HG02623 (cell line): Measurements from ENCODE around the gene SPDL1.

ENCODE experiments used
- ATAC-seq: cut with Tn5 transposase; IDR thresholded peaks from one replicate; pipeline ENCODE4 v1.9.1; 2021; ENCODE audit warnings: moderate library complexity; ENCODE audit not compliant: unreplicated experiment

SPDL1 gene

GRCh38 chr5:169583424-169584220, at the start of gene SPDL1:
Gene SPDL1 (plus strand): TSS chr5:169583773. CDS start chr5:169588417, 4,644 bp downstream.
- peak; percentile 86 for ATAC-seq

GRCh38 chr5:169534311-169534880, 49.2 kb upstream of the SPDL1 start:
- no peak for ATAC-seq

- ATAC-seq = no peak
Measured at GRCh38 chr5:169534939-169535338, 48.6 kb upstream of the SPDL1 start.

- no peak for ATAC-seq
Measured at GRCh38 chr5:169538944-169539343, 44.6 kb upstream of the SPDL1 start.

- ATAC-seq = no peak
Measured at GRCh38 chr5:169542811-169543210, 40.8 kb upstream of the SPDL1 start.

GRCh38 chr5:169544264-169544950, 39.2 kb upstream of the SPDL1 start:
- no peak for ATAC-seq

GRCh38 chr5:169545762-169546161, 37.8 kb upstream of the SPDL1 start:
- ATAC-seq = peak; percentile 52

- no peak for ATAC-seq
Measured at GRCh38 chr5:169546346-169546745, 37.2 kb upstream of the SPDL1 start.

- no peak for ATAC-seq
Measured at GRCh38 chr5:169547508-169547907, 36.1 kb upstream of the SPDL1 start.

- no peak for ATAC-seq
Measured at GRCh38 chr5:169548315-169548714, 35.3 kb upstream of the SPDL1 start.

GRCh38 chr5:169549453-169550100, 34.0 kb upstream of the SPDL1 start:
- no peak for ATAC-seq

GRCh38 chr5:169550227-169550626, 33.3 kb upstream of the SPDL1 start:
- ATAC-seq = no peak

- no peak for ATAC-seq
Measured at GRCh38 chr5:169551146-169551545, 32.4 kb upstream of the SPDL1 start.

- ATAC-seq = no peak
Measured at GRCh38 chr5:169551696-169552095, 31.9 kb upstream of the SPDL1 start.

- ATAC-seq = peak; percentile 58
Measured at GRCh38 chr5:169554251-169554650, 29.3 kb upstream of the SPDL1 start.

GRCh38 chr5:169557838-169558237, 25.7 kb upstream of the SPDL1 start:
- ATAC-seq = no peak

GRCh38 chr5:169561893-169562292, 21.7 kb upstream of the SPDL1 start:
- no peak for ATAC-seq

GRCh38 chr5:169563369-169563768, 20.2 kb upstream of the SPDL1 start:
- no peak for ATAC-seq

- ATAC-seq = no peak
Measured at GRCh38 chr5:169566202-169566601, 17.4 kb upstream of the SPDL1 start.

- no peak for ATAC-seq
Measured at GRCh38 chr5:169567079-169567478, 16.5 kb upstream of the SPDL1 start.

- ATAC-seq = no peak
Measured at GRCh38 chr5:169569513-169569912, 14.1 kb upstream of the SPDL1 start.
